Calu3 (cell line): ENCODE results near the gene CST3. TPM values are rescaled to one million over a fixed set of nuclear protein-coding genes. Genes with fewer than 3 reads are reported as not detected.

Experiments
- BruUV-seq: library from RNA; stranded (reverse); fragments of 400-500 nt; replicated peaks from 2 replicates; lab custom pipeline; 2021; lab: Mats Ljungman, UMichigan
- CTCF ChIA-PET: fragments of 300-600 bp; sonication (Branson Sonifier 250); formaldehyde crosslinking; loops from one replicate; lab custom pipeline; 2022; ENCODE audit warnings: antibody characterized with exemption; lab: Charles Lee
- DNase-seq: peaks from one replicate; pipeline ENCODE4 v3.0.0; 2022
- H3K27ac Mint-ChIP-seq: one replicate; pipeline ENCODE4 v1.8.0; 2022; ENCODE audit warnings: mixed read lengths; ENCODE audit not compliant: unreplicated experiment
- H3K27me3 Mint-ChIP-seq: one replicate; pipeline ENCODE4 v1.8.0; 2022; ENCODE audit warnings: mixed read lengths; ENCODE audit not compliant: unreplicated experiment
- H3K36me3 Mint-ChIP-seq: one replicate; pipeline ENCODE4 v1.8.0; 2022; ENCODE audit warnings: mild to moderate bottlenecking, moderate library complexity, mixed read lengths; ENCODE audit not compliant: insufficient read depth, unreplicated experiment
- H3K4me1 Mint-ChIP-seq: one replicate; pipeline ENCODE4 v1.8.0; 2022; ENCODE audit warnings: mild to moderate bottlenecking, low read depth, mixed read lengths; ENCODE audit not compliant: unreplicated experiment
- H3K4me3 Mint-ChIP-seq: one replicate; pipeline ENCODE4 v1.8.0; 2022; ENCODE audit warnings: mild to moderate bottlenecking, low read depth, moderate library complexity, mixed read lengths; ENCODE audit not compliant: unreplicated experiment
- H3K9me3 Mint-ChIP-seq: one replicate; pipeline ENCODE4 v1.8.0; 2022; ENCODE audit warnings: low read depth, mixed read lengths; ENCODE audit not compliant: unreplicated experiment
- CTCF ChIP-seq: fragments of 200-600 bp; IDR thresholded peaks from one replicate; pipeline ENCODE4 v1.8.0; 2022; ENCODE audit warnings: antibody characterized with exemption; ENCODE audit not compliant: unreplicated experiment
- intact Hi-C: fragments of 100-400 bp; cut with micrococcal nuclease; formaldehyde crosslinking; loops from one replicate; pipeline ENCODE4 v1.10.0; 2022; ENCODE audit not compliant: unreplicated experiment
- total RNA-seq: library from RNA; stranded (reverse); gene quantifications from 2 replicates; pipeline ENCODE4 v1.2.3, GENCODE V29; 2022

CST3 gene
- total RNA-seq, 1 experiment from 2014 or later, result 95.7 TPM

GRCh38 chr20:23658989-23659609 is 21.3 kb upstream of the CST3 start:
- no peaks in the 10 kb centered on the region for H3K27me3 Mint-ChIP-seq
- H3K9me3 Mint-ChIP-seq, result no peaks in the 10 kb centered on the region
- BruUV-seq, result no TSS peak
- H3K4me1 Mint-ChIP-seq, result peaks cover 15% of the 10 kb centered on the region
- H3K36me3 Mint-ChIP-seq, result no peaks in the 10 kb centered on the region
- no peak for DNase-seq
- CTCF ChIA-PET, result interaction anchor here (0.6 kb wide), 1 partner anchor 10 kb away, joined by 3 read pairs; no protein-coding TSS in a partner anchor
- H3K27ac Mint-ChIP-seq, result no peak overlapping the region
- intact Hi-C loops, result no loop called here
- H3K4me3 Mint-ChIP-seq, result no peak overlapping the region
- no peak for TF ChIP-seq CTCF

- no peak for DNase-seq
- BruUV-seq, result no TSS peak
- Mint-ChIP-seq H3K27ac (no peak overlapping the region), H3K4me1 (peaks cover 15% of the 10 kb centered on the region), H3K4me3 (no peak overlapping the region), H3K36me3 (no peaks in the 10 kb centered on the region), H3K27me3 (no peaks in the 10 kb centered on the region), H3K9me3 (no peaks in the 10 kb centered on the region)
- CTCF ChIA-PET, result interaction anchor here (0.6 kb wide), 1 partner anchor 10 kb away, joined by 3 read pairs; no protein-coding TSS in a partner anchor
- no peak for TF ChIP-seq CTCF
- intact Hi-C loops, result no loop called here
These were observed 20.6 kb upstream of the CST3 start for GRCh38 chr20:23658336-23658735.

GRCh38 chr20:23657202-23657601 is 19.4 kb upstream of the CST3 start:
- Mint-ChIP-seq H3K27me3 (no peaks in the 10 kb centered on the region), H3K36me3 (no peaks in the 10 kb centered on the region), H3K9me3 (no peaks in the 10 kb centered on the region), H3K4me3 (no peak overlapping the region), H3K27ac (no peak overlapping the region), H3K4me1 (peaks cover 15% of the 10 kb centered on the region)
- BruUV-seq, result no TSS peak
- CTCF ChIA-PET, result no interaction called here
- TF ChIP-seq CTCF, result no peak
- intact Hi-C loops, result no loop called here
- DNase-seq, result no peak

GRCh38 chr20:23656372-23656771 is 18.6 kb upstream of the CST3 start:
- DNase-seq, result no peak
- Mint-ChIP-seq H3K36me3 (no peaks in the 10 kb centered on the region), H3K27me3 (no peaks in the 10 kb centered on the region), H3K4me3 (no peak overlapping the region), H3K27ac (no peak overlapping the region), H3K9me3 (no peaks in the 10 kb centered on the region), H3K4me1 (peaks cover 15% of the 10 kb centered on the region)
- intact Hi-C loops, result no loop called here
- no peak for TF ChIP-seq CTCF
- CTCF ChIA-PET, result no interaction called here
- no TSS peak for BruUV-seq
